Measurements from ENCODE around the gene PFDN6. TPM values are rescaled to one million over a fixed set of nuclear protein-coding genes. Genes with fewer than 3 reads are reported as not detected.
"Not testable (repeated sequence)": the region's sequence is repeated elsewhere in the genome, so short reads cannot be mapped to it uniquely, and the experiment has no call there.

The PFDN6 gene
- 218 TPM for polyA plus RNA-seq (2012; ENCODE audit: insufficient read depth, insufficient read length)

- DNase-seq (ENCODE audit: low read depth, low spot score), result peak; percentile 90
- H3K4me3 ChIP-seq (ENCODE audit: low read length), result peak within 1 kb of the TSS; percentile 96
Observed at GRCh38 chr6:33288921-33289783, at the start of gene PFDN6, which contains the start of gene WDR46. Gene PFDN6 (plus strand): TSS chr6:33289601. CDS start chr6:33289857, 256 bp downstream. Gene WDR46 (minus strand): TSS chr6:33289239. CDS start chr6:33289170, 69 bp downstream.

- no peak for DNase-seq (ENCODE audit: low read depth, low spot score)
- no peak overlapping the region for H3K4me3 ChIP-seq (ENCODE audit: low read length)
Observed at GRCh38 chr6:33241968-33242367, 47.4 kb upstream of the PFDN6 start.

GRCh38 chr6:33243476-33243875, 45.9 kb upstream of the PFDN6 start:
- DNase-seq (ENCODE audit: low read depth, low spot score), result no peak
- no peak overlapping the region for H3K4me3 ChIP-seq (ENCODE audit: low read length)

GRCh38 chr6:33247977-33248642, 41.3 kb upstream of the PFDN6 start:
- peak; percentile 88 for DNase-seq (ENCODE audit: low read depth, low spot score)
- peak overlapping the region; percentile 74 for H3K4me3 ChIP-seq (ENCODE audit: low read length)

- peak overlapping the region; percentile 74 for H3K4me3 ChIP-seq (ENCODE audit: low read length)
- DNase-seq (ENCODE audit: low read depth, low spot score), result no peak
Observed at GRCh38 chr6:33248643-33248931, 40.8 kb upstream of the PFDN6 start.

- peak; percentile 99 for DNase-seq (ENCODE audit: low read depth, low spot score)
- H3K4me3 ChIP-seq (ENCODE audit: low read length), result peak overlapping the region; percentile 74
Observed at GRCh38 chr6:33248932-33249731, 40.3 kb upstream of the PFDN6 start.

GRCh38 chr6:33249732-33250630, 39.4 kb upstream of the PFDN6 start:
- peak overlapping the region; percentile 74 for H3K4me3 ChIP-seq (ENCODE audit: low read length)
- no peak for DNase-seq (ENCODE audit: low read depth, low spot score)

GRCh38 chr6:33250731-33251130, 38.7 kb upstream of the PFDN6 start:
- DNase-seq (ENCODE audit: low read depth, low spot score), result no peak
- H3K4me3 ChIP-seq (ENCODE audit: low read length), result no peak overlapping the region

GRCh38 chr6:33251395-33252012, 37.9 kb upstream of the PFDN6 start:
- H3K4me3 ChIP-seq (ENCODE audit: low read length), result no peak overlapping the region
- no peak for DNase-seq (ENCODE audit: low read depth, low spot score)

GRCh38 chr6:33252759-33253158, 36.6 kb upstream of the PFDN6 start:
- DNase-seq (ENCODE audit: low read depth, low spot score), result no peak
- H3K4me3 ChIP-seq (ENCODE audit: low read length), result no peak overlapping the region

- H3K4me3 ChIP-seq (ENCODE audit: low read length), result no peak overlapping the region
- DNase-seq (ENCODE audit: low read depth, low spot score), result no peak
Observed at GRCh38 chr6:33254591-33254990, 34.8 kb upstream of the PFDN6 start.

- peak; percentile 50 for DNase-seq (ENCODE audit: low read depth, low spot score)
- no peak overlapping the region; the same call in 1 of the 2 replicates for H3K4me3 ChIP-seq (ENCODE audit: low read length)
Observed at GRCh38 chr6:33259032-33259431, 30.4 kb upstream of the PFDN6 start.

- not testable (repeated sequence) for DNase-seq (ENCODE audit: low read depth, low spot score); H3K4me3 ChIP-seq (ENCODE audit: low read length)
Observed at GRCh38 chr6:33262490-33262889, 26.9 kb upstream of the PFDN6 start.

- no peak overlapping the region for H3K4me3 ChIP-seq (ENCODE audit: low read length)
- DNase-seq (ENCODE audit: low read depth, low spot score), result no peak
Observed at GRCh38 chr6:33264015-33264414, 25.4 kb upstream of the PFDN6 start.

GRCh38 chr6:33271117-33271467, 18.3 kb upstream of the PFDN6 start:
- no peak for DNase-seq (ENCODE audit: low read depth, low spot score)

GRCh38 chr6:33271468-33272274, 17.7 kb upstream of the PFDN6 start, which contains the start of the genes RPS18 and VPS52:
Gene RPS18 (plus strand): TSS chr6:33272075. CDS start chr6:33272120, 45 bp downstream.
Gene VPS52 (minus strand): TSS chr6:33271876. CDS start chr6:33271675, 201 bp downstream.
- DNase-seq (ENCODE audit: low read depth, low spot score), result peak; percentile 100
- H3K4me3 ChIP-seq (ENCODE audit: low read length), result peak within 1 kb of the TSS; percentile 81

More at GRCh38 chr6:33271117-33271467, 18.3 kb upstream of the PFDN6 start:
- H3K4me3 ChIP-seq (ENCODE audit: low read length), result peak overlapping the region; percentile 81

Data from Jurkat, Clone E6-1 (cell line).